ENCODE results near the gene ADGRD1.

Gene ADGRD1

DNA sequence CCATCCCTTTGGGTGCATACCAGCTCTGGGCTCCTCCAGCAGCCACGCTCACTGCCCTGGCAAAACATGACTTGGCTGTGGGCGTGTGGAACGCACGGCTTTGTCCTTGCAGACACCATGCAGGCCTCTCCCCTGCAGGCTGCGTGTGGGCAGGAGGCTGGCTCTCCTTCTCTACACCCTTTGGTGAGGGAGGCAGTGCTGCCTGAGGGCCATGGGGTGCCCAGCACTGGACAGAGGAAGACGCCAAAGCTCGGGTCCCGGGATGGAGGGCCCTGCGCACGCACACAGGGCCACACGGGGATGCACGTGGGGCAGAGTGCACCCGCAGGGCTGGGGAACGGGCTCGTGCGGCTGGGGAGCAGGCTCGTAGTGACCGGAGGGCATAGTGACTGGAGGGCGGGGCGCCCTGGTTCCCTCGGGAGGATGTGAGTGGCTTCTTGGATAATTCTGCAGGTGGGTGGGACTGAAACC lies 89.7 kb downstream of the ADGRD1 start:
- DNase-seq (ENCODE audit: low spot score) = no peak

DNA sequence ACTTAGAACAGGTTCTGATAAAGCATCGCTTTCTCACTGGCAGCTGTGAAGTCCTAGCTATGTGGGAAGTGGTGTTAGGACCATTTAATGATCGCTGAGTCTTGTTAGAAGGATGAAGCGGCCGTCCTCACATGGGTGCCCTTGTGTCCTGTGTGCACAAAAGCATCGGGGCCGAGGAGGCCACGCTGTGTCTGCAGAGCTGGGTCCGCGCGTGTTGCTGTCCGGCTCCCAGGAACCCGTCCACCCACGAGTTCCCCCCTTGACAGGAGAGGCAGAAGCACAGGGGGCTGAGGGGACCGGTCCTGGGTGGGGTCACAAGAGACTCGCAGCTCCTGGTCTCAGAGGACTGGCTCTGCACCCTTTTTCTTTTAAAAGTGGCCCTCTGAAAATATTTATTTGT lies 90.4 kb downstream of the ADGRD1 start:
- DNase-seq (ENCODE audit: low spot score) = no peak

DNA sequence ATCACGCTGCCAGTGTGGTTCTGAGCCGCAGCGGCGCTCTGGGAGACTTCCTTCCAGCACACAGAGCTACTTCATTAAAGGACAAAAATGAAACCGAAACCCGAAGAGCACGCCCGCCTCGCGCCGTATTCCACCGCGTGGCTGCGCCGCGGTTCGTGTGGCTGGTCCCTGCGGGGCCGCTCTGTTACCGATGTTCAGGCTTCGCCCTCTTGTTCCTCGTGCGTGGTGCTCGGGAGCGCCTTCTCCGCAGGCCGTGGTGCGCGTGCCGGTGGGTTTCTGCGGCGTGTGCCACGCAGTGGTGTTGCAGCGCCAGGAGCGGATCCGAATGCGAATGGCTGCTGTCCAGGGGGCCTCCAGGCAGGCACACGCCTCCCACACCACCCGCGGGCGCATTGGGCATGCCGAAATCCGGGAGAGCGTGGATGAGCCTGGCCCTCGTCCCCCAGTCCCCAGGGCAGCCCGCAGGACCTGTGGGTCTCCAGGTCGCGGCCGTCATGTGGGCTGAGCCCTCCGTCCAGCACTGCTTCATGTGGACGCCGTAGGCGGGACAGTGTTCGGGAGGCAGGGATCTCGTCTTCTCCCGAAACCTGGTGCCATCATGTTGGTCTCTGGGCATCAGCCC lies 91.2 kb downstream of the ADGRD1 start:
- DNase-seq (ENCODE audit: low spot score) = no peak

DNA sequence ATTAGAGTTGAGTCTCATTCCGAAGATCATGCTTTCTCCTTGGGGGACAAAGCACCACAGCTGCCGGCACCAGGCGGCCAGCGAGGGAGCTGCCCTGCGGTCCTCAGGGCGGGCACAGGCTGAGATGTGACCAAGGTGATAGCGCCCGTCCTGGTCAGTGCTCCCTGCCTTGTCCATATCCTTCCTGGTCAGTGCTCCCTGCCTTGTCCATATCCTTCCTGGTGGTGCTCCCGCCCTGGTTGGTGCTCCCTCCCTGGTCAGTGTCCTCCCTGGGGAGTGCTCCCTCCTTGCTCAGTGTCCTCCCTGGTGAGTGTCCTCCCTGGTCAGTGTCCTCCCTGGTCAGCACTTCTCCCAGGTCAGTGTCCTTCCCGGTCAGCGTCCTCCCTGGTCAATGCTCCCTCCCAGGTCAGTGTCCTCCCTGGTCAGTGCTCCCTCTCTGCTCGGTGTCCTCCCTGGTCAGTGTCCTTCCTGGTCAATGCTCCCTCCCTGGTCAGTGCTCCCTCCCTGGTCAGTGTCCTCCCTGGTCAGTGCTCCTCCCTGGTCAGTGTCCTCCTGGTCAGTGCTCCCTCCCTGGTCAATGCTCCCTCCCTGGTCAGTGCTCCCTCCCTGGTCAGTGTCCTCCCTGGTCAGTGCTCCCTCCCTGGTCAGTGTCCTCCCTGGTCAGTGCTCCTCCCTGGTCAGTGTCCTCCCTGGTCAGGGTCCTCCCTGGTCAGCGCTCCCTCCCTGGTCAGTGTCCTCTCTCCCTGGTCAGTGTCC lies 92.2 kb downstream of the ADGRD1 start:
- DNase-seq (ENCODE audit: low spot score) = no peak

DNA sequence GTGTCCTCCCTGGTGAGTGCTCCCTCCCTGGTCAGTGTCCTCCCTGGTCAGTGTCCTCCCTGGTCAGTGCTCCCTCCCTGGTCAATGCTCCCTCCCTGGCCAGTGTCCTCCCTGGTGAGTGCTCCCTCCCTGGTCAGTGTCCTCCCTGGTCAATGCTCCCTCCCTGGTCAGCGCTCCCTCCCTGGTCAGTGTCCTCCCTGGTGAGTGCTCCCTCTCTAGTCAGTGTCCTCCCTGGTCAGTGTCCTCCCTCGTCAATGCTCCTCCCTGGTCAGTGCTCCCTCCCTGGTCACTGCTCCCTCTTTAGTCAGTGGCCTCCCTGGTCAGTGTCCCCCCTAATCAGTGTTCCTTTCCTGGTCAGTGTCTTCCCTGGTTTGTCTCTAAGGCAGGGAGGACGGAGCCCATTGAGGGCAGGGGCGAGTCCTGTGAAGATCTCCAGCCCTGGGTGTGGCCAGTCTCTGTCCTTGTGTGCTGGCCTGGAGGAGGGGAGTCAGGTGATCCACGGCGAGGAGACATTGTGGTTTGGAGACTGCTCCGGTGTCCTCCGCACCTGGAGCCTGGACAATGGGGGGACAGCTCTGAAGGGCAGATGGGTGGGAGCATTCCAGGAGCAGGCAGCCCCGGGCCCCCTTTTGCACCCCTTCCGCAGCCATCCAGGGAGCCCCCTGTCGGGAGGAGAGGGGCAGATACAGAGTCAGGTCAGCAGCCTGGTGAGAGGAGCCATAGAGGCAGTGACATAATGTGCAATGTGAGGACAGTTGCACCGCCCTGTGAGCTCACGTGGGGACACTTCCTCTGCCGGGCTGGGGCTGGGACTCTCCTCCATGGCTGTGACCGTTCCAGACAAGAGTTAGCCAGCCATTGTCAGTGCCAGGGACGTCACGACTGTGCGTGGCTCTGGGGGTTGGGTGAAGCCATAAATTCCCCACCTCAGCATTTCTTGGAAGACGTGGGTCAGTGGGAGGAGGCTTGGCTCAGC lies 93.4 kb downstream of the ADGRD1 start:
- no peak for DNase-seq (ENCODE audit: low spot score)

DNA sequence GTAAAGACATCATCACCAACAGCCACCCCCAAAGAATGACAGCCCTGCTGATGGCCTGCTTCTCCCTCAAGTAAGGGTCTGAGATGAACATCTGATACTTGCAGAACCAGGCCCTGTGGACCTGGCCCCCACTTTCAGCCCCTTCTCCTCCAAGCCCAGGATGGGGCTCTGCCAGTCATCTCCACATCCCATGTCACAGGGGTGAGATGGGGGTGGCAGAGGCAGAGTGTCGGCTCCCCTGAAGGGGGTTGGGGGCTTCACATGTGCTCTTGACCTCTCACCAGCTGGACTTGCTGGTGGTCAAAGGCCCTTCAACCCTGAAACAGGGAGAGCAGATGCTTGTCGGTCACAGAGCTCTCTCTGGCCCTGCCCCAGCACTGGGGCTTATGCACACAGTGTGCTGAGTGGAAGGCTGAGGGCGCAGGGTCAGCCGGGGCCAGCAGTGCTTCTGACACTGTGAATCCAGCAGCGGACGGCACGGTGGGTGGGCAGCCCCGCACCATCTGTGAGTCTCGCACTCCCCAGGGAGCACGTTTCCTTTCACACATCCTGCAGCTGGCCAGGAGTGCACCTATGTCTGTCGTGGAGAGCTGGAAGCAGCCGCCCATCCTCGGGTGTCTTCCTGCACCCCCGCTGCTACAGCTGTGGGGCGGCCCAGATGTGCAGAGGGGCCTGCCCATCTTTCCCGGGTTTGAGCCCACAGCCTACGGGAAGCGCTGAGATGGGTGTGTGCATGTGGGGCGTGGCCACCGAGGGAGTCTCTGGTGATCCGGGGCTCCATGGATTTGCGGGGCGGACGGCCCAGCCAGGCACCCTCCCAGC lies 94.3 kb downstream of the ADGRD1 start:
- no peak for DNase-seq (ENCODE audit: low spot score)

DNA sequence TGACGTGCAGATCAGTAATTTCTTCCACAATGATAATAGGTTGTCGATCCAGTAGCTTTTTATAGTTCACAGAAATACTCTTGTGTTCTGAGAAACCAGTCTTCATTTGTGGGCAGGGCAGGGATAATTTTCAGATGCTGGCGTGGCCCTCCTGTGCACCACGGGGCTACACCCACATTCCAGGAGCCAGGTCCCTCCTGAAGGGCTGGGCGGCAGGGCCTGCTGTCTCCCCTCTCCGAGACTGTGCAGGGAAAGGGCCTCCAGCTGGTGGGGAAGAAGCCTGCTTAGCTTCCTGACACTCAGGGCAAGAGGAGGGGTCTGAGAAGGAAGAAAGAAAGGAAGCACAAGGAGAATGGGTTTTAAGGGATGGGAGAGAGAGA lies 94.9 kb downstream of the ADGRD1 start:
- DNase-seq (ENCODE audit: low spot score) = no peak

DNA sequence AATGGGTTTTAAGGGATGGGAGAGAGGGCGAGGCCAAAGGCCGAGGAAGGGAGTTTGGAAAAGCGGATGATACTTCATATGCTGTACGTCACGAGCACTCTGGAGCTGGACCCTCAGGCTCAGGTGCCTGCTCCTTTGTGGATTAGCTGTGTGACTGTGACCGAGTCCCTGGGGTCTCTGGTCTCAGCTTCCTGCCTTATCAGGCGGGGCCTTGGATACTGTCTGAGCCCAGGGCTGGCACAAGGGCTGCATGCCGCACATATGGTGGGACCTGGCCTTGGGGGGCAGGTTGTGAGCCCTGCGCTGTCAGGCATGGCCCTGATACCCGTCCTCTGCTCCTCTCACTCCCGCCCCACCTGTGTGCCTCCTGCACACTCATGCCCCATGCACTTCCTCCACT lies 95.3 kb downstream of the ADGRD1 start:
- no peak for DNase-seq (ENCODE audit: low spot score)

DNA sequence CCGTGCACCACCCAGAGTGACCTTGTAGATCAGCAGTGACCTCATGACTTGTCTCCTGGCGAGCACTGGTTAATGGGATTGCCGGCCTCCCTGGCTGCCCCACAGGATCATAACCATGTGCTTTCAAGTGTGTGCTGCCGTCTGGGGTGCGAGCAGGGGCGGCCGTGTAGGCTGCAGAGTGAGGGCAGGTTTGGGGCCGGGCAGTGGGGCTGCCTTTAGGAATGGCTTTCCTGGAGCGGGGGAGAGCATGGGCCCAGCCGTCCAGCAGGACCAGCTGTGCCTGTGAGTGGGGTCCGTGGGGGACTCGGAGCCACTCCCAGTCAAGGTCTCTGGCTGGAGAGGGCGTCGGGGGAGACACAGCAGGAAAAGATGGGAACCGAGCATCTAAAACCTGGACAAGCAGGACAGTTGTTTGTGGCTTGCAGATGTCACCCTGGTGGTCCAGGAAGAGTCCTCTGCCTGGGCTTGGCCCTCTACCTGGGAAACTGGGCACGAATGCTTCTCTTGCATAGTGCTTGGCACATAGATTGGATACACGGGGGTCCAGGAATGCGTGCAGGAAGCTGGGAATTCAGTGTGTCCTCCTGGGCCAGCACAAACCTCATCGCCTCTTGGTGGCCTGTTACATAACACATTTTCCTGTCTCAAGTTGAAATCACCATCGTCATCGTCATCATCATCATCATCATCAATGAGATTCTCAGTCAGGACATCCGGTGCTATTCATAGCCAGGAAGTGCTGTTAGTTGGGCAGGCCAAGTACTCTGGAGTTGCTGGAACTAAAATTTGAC lies 96.0 kb downstream of the ADGRD1 start:
- no peak for DNase-seq (ENCODE audit: low spot score)

DNA sequence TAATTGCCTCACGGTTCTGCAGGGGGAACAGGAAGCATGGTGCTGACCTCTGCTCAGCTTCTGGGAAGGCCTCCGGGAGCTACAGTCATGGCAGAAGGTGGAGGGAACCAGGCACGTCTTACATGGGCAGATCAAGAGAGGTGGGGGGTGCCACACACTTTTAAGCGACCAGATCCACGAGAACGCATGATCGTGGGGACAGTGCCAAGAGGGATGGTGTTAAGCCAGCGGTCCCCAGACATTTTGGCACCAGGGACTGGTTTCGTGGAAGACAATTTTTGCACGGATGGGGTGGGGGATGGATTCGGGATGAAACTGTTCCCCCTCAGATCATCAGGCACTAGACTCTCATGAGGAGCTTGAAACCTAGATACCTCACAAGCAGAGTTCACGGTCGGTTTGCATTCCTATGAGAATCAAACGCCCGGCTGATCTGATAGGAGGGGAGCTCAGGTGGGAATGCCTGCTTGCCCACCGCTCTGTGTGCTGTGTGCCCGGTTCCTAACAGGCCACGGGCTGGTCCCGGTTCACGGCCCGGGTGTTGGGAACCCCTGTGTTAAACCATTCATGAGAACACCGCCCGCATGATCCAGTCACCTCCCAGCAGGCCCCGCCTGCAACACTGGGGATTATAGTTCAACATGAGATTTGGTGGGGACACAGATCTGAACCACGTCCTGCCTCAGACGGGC lies 96.9 kb downstream of the ADGRD1 start:
- no peak for DNase-seq (ENCODE audit: low spot score)

DNA sequence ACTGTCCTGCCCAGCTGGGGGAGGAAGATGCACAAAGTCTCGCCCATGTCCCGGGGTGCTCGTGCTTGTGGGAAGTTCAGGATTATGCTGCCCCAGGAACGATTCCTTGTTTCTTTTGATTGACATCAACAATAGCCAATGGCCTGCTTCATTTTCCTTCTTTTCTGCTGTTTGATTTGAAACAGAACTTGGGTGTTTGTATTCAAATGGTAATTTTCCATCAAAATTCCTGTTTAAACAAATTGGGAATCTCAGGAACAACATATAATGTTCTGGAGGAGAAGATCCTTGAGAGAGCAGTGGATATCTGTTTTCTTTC lies 97.4 kb downstream of the ADGRD1 start:
- no peak for DNase-seq (ENCODE audit: low spot score)

DNA sequence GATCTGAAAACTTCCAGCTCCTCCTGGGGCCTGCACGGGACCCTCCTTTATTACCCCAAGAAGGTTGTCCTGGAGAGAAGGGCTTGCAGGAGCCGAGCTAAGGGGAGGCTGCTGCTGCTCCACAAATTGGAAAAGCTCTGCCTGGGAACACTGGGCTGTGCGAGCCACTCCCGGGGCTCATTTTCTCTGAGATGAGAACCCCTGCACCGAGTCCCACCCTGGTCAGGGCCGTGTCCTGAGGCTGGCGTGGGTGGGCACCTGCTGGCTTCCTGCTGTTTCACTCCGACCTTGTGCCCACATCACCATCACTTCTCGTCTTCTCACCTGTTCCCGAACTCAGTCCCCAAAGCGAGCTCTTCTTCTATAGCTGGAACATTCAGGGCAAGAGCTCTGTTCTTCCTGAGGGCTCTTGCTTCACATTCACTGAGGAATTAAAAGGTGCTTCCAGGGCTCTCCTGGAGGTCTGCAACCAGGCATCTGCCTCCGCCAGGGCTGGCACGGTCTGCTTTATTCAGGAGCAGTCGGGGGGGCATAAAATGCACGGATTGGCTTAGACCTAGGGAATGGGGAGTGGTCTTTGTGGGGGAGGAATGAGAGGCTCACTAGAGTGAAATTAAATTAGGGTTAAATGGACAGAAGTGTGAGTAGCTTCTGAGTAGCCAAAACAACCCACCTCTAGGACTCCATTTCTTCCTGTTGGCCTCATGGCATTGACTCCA lies 98.5 kb downstream of the ADGRD1 start:
- no peak for DNase-seq (ENCODE audit: low spot score)

DNA sequence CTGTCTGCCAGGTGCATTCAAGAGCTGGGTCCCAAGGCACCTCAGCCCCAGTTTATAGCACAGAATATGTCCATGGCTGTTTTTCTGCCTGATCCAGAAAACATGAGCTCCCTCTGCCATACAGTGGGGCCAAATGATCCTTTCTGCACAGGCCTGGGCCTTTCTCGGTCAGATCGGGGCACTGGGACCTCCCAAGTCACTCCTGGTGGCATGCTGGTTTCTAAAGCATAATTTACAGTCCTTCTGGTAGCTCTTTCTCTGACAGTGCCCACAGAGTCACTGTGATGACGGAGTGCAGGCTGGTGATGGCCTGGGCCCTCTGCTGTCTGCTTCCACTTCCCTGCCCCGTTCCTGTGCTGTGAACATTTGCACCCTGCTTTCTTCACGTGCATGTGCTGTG lies 99.2 kb downstream of the ADGRD1 start:
- no peak for DNase-seq (ENCODE audit: low spot score)

DNA sequence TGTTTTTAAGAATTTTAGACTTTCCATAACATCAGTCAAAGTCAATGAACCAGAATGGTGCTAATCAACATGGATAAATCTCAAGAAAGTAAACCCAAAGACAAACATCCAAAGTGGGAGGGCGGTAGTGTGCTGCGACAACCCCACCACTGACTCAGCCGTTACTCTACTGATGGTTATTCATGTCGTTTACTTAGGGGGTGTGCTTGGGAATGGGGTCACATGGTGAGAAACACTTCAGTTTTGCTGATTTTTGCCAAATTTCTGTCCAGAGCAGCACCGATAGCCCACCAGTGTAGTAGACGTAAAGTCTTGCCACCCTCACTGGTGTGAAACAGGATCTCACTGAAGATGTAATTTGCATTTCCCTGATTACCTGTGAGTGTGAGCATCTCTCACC lies 99.9 kb downstream of the ADGRD1 start:
- no peak for DNase-seq (ENCODE audit: low spot score)

DNA sequence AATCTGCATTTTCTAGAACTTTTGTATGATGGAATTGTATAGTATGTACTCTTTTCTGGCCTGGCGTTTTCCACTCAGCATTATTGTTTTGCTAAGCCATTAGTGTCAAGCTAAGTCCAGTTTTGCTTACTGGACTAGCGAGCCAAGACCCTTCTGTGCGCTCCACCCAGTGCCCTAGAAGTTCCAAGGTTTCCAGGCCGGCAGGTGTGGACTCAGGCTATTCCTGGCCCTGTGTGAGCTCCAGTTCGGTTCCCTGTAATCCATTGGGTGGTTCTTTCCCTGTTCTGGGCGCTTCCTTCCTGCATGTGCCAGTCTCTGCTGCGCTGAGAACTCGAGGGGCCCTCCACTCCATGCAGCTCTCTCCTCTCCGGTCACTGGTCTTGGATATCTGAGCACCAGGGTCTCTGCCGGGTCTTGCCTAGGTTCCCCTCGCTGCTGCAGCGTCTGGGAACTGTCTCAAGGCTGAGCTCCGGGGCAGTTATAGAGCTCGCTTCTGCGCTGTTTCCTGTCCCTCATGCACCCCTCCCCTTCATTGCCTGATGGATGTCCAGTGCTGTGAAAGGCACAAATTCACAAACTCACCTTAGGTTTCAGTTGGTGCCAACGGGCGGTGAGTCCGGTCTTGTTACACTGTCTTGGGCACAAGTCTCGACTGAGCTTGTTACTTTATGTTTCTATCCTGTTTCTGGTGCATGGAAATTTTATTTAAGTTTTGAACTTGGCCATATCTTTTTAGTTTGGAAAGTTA lies 100.8 kb downstream of the ADGRD1 start:
- no peak for DNase-seq (ENCODE audit: low spot score)

DNA sequence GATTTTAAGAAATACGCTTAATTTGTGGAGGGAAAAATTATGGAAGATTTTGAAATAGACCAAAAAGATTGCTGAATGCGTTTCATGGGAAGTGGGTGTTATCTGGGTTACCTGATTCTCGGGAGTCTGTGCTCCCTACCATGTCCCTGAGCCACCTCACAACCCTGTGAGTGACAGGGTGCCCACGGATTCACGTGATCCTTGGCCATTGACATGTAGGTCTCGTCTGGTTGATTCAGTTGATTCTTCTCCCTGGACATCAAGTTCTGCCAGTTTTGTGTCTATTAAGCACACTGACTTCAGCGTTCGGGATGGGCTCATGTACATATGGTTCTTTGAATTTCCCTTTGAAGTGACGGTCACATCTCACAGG lies 101.4 kb downstream of the ADGRD1 start:
- no peak for DNase-seq (ENCODE audit: low spot score)

DNA sequence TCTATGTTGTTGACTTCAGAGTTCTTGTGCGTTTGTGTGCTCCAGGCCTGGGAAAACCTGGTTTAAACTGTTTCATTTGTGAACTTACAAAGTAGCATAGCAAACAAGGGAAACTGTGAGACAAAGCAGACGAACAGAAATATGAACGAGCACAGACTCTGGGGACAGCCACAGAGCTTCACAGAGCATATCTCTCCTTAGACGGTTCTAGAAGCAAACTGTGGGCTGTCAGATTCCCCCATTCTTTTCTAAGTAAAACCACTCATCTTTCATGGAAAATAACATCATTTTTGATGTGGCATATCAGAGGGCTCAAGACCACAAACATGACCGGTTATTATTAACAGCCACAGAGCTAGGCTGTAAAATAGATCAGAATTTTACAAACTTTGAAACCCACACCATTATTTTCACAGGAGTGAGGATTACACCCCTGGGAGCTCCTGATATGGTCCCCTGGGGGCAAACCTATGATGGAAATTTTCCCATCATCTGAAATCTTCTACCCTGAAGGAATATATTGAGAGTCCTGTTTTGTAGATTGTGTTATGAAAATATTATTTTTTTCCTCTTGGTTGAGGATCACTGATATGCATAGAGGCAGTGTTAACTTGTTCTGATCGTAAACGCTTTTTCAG lies 102.0 kb downstream of the ADGRD1 start:
- no peak for DNase-seq (ENCODE audit: low spot score)

DNA sequence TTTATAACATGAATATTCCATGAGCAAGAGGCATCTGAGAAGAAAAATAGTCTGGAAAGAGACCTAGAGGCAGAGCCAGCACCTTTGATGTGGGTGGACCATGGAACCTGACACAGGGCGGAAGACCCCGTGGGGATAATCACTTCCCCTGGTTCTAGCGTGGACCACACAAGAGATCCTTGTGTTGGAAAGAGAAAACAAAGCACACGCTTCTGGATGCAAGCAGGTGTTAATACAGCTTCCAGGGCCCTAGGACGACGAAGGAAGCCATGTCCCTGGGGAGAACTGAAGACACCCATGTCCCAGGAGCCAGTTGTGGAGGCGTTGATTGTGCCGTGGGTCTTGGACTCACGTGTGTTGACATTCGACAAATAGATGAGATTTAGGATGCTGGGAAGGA lies 102.9 kb downstream of the ADGRD1 start:
- peak; percentile 26 for DNase-seq (ENCODE audit: low spot score)

Measured in left forelimb (tissue), 1 donor.